Panc1 (cell line): ENCODE results near the gene ENAH. TPM values are rescaled to one million over a fixed set of nuclear protein-coding genes. Genes with fewer than 3 reads are reported as not detected.

ENCODE experiments used
- ATAC-seq: fragments of 200-7000 bp; cut with Tn5 transposase; 2 replicates; pipeline ENCODE4 v1.9.1; 2020; ENCODE audit warnings: mild to moderate bottlenecking, moderate library complexity
- BruUV-seq: library from RNA; stranded (reverse); fragments of 400-500 nt; replicated peaks from 2 replicates; lab custom pipeline; 2021; lab: Mats Ljungman, UMichigan
- CTCF ChIA-PET: fragments of 300-600 bp; sonication (Branson Sonifier 250); formaldehyde crosslinking; loops from one replicate; lab custom pipeline; 2022; ENCODE audit warnings: antibody characterized with exemption; lab: Charles Lee
- POLR2A ChIA-PET: fragments of 300-600 bp; sonication (Branson Sonifier 250); formaldehyde crosslinking; loops from one replicate; lab custom pipeline; 2022; ENCODE audit warnings: antibody characterized with exemption; lab: Charles Lee
- DNase-seq: peaks from one replicate; pipeline ENCODE4 v3.0.0-alpha.2; 2010; ENCODE audit warnings: low read depth, low spot score
- H3K27ac ChIP-seq: 2 replicates; pipeline ENCODE4 v1.5.1; 2011; ENCODE audit warnings: mild to moderate bottlenecking, low read length, inconsistent platforms
- H3K27me3 ChIP-seq: fragments of 200-500 bp; sonication (Bioruptor generic); 2 replicates; pipeline ENCODE4 v1.6.0; 2014; ENCODE audit warnings: low read length, inconsistent platforms; ENCODE audit not compliant: control insufficient read depth, insufficient read depth
- H3K36me3 ChIP-seq: fragments of 200-500 bp; sonication (Bioruptor generic); 2 replicates; pipeline ENCODE4 v1.5.1; 2014; ENCODE audit warnings: inconsistent platforms, mild to moderate bottlenecking, low read length, moderate library complexity; ENCODE audit not compliant: control insufficient read depth, insufficient read depth
- H3K4me1 ChIP-seq: 2 replicates; pipeline ENCODE4 v1.5.1; 2011; ENCODE audit warnings: inconsistent platforms, mild to moderate bottlenecking, low read length, moderate library complexity; ENCODE audit not compliant: control insufficient read depth, insufficient read depth
- H3K4me3 ChIP-seq, 2 experiments: 2 replicates each; pipeline ENCODE4 v1.5.1; 2011 to 2012; ENCODE audit warnings: low read depth in 2 of 2, low read length in 2 of 2, mild to moderate bottlenecking in 2 of 2, inconsistent platforms in 1 of 2, moderate library complexity in 1 of 2
- H3K9me3 ChIP-seq: fragments of 200-500 bp; sonication (Bioruptor generic); 2 replicates; pipeline ENCODE4 v1.5.1; 2014; ENCODE audit warnings: low read depth, mild to moderate bottlenecking, inconsistent platforms, low read length, moderate library complexity; ENCODE audit not compliant: control insufficient read depth, insufficient read depth
- CTCF ChIP-seq: fragments of 450-650 bp; IDR thresholded peaks from 2 replicates; pipeline ENCODE4 v1.5.1; 2017; ENCODE audit warnings: mild to moderate bottlenecking
- POLR2AphosphoS5 ChIP-seq: IDR thresholded peaks from 2 replicates; pipeline ENCODE4 v1.6.1; 2012; ENCODE audit warnings: mild to moderate bottlenecking, low read depth, low read length, moderate library complexity
- REST ChIP-seq, 2 experiments: IDR thresholded peaks; 2 replicates each; pipeline ENCODE4 v1.6.1; 2011 to 2012; ENCODE audit warnings: low read depth in 2 of 2, control low read depth in 1 of 2, low read length in 1 of 2, mild to moderate bottlenecking in 1 of 2, moderate library complexity in 1 of 2; ENCODE audit not compliant: insufficient read depth in 1 of 2
- SIN3A ChIP-seq: IDR thresholded peaks from 2 replicates; pipeline ENCODE4 v1.6.1; 2012; ENCODE audit warnings: low read depth, mild to moderate bottlenecking, low read length, moderate library complexity, borderline replicate concordance; ENCODE audit not compliant: insufficient read depth
- TCF7L2 ChIP-seq: IDR thresholded peaks from 2 replicates; pipeline ENCODE4 v1.6.1; 2011; ENCODE audit warnings: mild to moderate bottlenecking, low read depth, low read length, inconsistent platforms
- in situ Hi-C: cut with HindIII; loops from 2 replicates; pipeline ENCODE4 v1.10.0; 2016; ENCODE audit warnings: low sequenced_read_pairs, low pct_unique_long_range_greater_than_20kb
- intact Hi-C: fragments of 100-400 bp; cut with micrococcal nuclease; formaldehyde crosslinking; loops from one replicate; pipeline ENCODE4 v1.10.0; 2022; ENCODE audit not compliant: unreplicated experiment
- total RNA-seq: library from RNA; stranded (reverse); gene quantifications from one replicate; pipeline ENCODE4 v1.2.1, GENCODE V29; 2021; ENCODE audit not compliant: unreplicated experiment

Gene ENAH
- total RNA-seq, 1 experiment from 2014 or later = 133 TPM

DNA sequence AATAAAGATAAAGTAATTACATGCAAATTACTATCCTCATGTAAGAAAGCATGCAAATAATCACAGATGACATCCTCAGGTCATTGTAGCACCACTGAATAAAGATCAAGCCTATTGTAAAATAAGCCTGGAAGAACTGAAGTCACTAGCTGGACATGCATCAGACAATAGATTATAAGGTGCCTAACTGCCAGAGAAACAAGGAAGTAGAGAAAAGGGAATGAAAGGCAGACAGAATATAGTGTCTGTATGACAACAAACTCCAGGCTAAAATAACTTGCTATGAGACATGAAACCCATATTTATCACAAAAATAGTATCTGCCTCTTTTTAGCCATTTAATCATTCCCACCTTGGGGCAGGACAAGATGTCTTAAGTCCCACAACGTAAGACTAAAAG is 108.7 kb downstream of the ENAH start:
- CTCF ChIA-PET = no interaction called here
- no peak overlapping the region for H3K27ac ChIP-seq
- H3K36me3 ChIP-seq = no peaks in the 10 kb centered on the region
- no TSS peak for BruUV-seq
- H3K9me3 ChIP-seq = no peaks in the 10 kb centered on the region
- intact Hi-C loops (no loop called here), in situ Hi-C loops (no loop called here)
- DNase-seq (no peak), ATAC-seq (no peak)
- POLR2A ChIA-PET = no interaction called here
- H3K27me3 ChIP-seq = no peaks in the 10 kb centered on the region
- TF ChIP-seq SIN3A (no peak), REST (IDR thresholded peaks at IDR 0.05; ENCODE audit: insufficient read depth in 1 of 2, low read depth in 2 of 2, low read length in 1 of 2) (no peak), POLR2AphosphoS5 (no peak), TCF7L2 (no peak), CTCF (no peak)
- H3K4me3 ChIP-seq = no peak overlapping the region
- H3K4me1 ChIP-seq = no peaks in the 10 kb centered on the region

- CTCF ChIA-PET = no interaction called here
- no peak overlapping the region for H3K27ac ChIP-seq
- no peak for ATAC-seq
- DNase-seq = no peak
- H3K27me3 ChIP-seq = no peaks in the 10 kb centered on the region
- TF ChIP-seq REST (IDR thresholded peaks at IDR 0.05; ENCODE audit: insufficient read depth in 1 of 2, low read depth in 2 of 2, low read length in 1 of 2) (no peak), CTCF (no peak), POLR2AphosphoS5 (no peak), SIN3A (no peak), TCF7L2 (no peak)
- in situ Hi-C loops = no loop called here
- no peaks in the 10 kb centered on the region for H3K36me3 ChIP-seq
- POLR2A ChIA-PET = interaction anchor here (0.5 kb wide), 1 partner anchor 183 kb away, joined by 5 read pairs; no protein-coding TSS in a partner anchor
- no peaks in the 10 kb centered on the region for H3K9me3 ChIP-seq
- H3K4me3 ChIP-seq = no peak overlapping the region
- no TSS peak for BruUV-seq
- intact Hi-C loops = no loop called here
- no peaks in the 10 kb centered on the region for H3K4me1 ChIP-seq
Measured at GRCh38 chr1:225543350-225543749, 109.6 kb downstream of the ENAH start.
